ENCODE data around the gene TSPAN11.

Gene TSPAN11

DNA sequence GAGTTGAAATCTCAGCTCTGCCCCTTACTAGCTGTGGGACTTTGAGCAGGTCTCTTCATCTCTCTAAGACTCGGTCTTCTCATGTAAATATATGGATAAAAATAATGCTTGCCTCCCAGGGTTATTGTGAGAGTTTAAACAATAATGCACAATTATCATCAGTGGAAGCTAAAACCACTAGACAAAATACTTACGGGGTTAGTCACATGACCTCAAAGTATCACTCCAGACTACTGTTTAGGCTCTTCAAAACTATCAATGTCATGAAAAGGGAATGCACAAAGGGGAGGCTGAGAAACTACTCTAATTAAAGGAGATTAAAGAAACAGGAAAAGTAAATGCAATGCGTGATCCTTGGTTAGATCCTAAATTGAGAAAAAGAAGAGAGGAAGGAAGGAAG is 24.5 kb upstream of the TSPAN11 start:
- FAIRE-seq (no peak), DNase-seq (ENCODE audit: insufficient read length, low spot score) (no peak)
- TF ChIP-seq POLR2A (IDR thresholded peaks at IDR 0.05; ENCODE audit: low read depth, low read length) = no peak

DNA sequence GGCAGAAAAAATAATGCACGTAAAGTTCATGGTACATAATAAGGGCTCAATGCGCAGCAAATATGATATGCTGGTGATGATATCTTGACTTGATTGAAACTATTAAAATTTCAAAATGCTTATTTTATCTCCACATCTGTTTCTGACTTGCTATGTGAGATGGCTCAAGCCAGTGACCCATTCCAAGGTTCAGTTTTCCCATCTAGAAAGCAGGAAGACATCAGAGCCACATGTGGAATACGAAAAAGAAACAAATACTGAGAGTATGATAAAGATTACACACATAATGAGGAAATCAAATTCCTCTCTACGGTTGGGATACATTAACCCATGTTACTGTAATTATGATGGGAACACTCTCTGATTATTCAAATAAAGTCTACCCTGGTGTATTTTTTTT is 24.0 kb upstream of the TSPAN11 start:
- no peak for TF ChIP-seq POLR2A (IDR thresholded peaks at IDR 0.05; ENCODE audit: low read depth, low read length)
- FAIRE-seq = no peak
- DNase-seq (ENCODE audit: insufficient read length, low spot score) = no peak

DNA sequence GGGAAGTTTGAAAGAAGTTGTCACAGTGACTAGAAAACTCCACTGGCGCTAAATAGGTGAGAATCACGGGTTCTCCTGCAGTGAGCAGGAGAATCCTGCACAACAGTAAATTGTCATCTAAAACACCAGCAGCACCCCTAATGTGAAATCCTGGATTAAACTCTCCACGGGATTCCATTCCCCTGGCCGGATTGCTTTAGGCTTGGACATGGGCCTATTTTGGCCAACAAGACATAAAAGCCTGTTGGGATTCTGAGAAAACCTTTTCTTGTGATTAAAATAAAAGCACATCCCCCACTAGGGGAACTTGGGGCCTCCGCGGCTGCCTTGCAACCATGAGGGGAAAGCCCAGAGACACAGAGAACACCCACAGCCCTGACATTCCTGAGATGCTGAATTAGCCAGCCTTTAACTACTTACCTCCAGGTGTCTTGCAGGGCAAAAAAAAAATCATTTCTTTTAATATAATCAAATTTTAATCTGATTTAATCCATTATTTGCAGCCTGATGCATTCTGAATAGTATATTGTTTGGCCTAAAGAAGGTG is 21.0 kb upstream of the TSPAN11 start:
- TF ChIP-seq POLR2A (IDR thresholded peaks at IDR 0.05; ENCODE audit: low read depth, low read length) = no peak
- DNase-seq (ENCODE audit: insufficient read length, low spot score) (no peak), FAIRE-seq (no peak)

DNA sequence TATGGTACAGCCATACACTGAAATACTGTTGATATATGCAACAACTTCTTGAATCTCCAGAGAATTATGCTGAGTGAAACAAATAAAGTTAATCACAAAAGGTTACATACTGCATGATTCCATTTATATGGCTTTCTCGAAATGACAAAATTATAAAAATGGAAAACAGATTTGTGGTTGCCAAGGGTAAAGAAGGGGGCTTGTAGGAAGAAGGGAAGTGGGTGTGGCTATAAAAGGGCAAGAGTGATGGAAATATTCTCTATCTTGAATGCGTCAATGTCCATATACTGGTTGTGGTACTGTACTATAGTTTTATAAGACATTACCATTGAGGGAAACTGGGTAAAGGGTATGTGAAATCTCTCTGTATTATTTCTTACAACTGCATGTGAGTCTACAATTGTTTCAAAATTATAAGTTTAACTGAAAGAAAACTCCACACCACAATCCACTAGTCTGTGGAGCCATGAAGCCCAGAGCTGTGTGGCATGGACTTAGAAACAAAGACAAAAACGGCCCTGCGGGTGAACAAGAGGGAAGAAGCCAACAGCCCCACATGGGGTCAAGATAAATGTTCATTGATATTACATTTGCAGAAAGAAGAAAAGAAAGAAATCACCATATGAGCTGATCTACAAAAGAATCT is 18.3 kb upstream of the TSPAN11 start:
- FAIRE-seq (no peak), DNase-seq (ENCODE audit: insufficient read length, low spot score) (no peak)
- no peak for TF ChIP-seq POLR2A (IDR thresholded peaks at IDR 0.05; ENCODE audit: low read depth, low read length)

DNA sequence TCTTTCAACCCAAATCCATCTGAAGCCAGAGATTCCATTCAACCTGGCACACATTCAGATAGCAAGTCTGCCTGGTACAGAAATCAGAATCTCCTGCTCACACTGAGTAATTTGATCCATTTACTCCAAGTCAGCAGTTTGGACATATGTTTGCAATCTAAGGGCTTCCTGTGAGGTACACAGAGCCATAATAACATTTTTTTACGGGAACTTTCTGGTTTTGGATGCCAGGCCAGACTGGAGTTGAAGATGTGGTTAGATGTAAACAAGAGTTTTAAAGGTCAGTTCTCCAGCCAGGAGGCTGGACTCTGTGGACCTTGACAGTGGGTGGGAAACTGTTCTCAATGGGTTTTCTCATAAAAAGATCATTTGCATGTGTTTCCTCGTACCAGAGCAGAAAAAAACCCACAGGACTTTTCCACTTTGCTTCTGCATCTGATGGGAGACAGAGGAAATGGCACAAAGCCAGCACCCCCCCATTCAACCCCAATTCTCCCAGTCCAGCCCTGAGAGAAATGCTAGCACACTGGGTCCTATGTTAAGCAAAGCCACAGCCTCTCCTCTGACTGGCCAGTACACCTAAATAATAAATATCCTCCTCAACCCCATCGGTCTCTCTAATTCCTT is 17.7 kb upstream of the TSPAN11 start:
- TF ChIP-seq POLR2A (IDR thresholded peaks at IDR 0.05; ENCODE audit: low read depth, low read length) = no peak
- DNase-seq (ENCODE audit: insufficient read length, low spot score) (no peak), FAIRE-seq (no peak)

DNA sequence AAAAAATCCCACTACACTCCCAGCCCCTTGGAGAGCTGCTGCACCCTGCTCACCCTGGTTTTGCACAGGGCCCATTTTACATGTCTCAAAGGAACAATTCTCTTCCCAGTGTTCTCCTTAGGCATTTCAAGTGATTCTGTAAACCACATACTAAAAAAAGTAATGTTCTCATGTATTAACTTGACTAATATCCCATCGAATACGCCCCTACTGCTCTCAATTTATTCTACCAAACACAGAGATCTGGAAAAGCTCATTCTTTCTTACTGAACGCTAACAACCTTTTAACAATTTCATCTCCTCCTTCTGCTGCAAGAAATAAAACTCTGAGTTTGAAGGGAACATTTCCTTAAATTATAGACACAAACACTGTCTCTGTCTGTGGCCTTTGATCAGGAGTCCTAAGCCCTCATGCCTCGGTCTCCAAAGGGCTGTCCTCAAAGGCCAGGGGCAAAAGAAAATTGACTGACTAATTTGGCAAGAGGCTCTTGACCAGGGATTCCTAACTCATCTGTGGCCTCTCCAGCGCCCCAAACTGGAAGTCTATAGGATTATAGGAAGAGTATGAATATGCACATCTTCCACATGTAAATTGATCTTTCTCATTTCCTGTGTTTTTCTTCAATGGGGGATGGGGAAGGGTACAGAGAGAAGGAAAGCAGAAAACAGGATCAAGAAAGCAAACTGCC is 17.1 kb upstream of the TSPAN11 start:
- TF ChIP-seq POLR2A (IDR thresholded peaks at IDR 0.05; ENCODE audit: low read depth, low read length) = no peak
- FAIRE-seq = no peak
- DNase-seq (ENCODE audit: insufficient read length, low spot score) = no peak

DNA sequence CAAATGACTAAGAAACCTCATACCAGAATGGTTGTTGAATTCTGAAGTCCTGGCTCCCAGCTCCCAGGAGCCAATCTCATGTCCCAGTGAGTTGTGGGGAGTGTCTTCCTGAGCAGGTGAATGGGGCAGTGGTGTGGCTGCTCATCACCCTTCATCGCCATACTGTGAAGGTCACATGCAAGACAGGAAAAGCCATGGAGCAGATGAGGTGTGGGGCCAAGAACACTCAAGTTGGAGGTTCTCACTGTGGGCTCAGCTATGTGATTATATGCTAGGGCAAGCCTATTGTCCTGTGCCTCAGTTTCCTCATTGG is 16.6 kb upstream of the TSPAN11 start:
- DNase-seq (ENCODE audit: insufficient read length, low spot score) = no peak
- TF ChIP-seq POLR2A (IDR thresholded peaks at IDR 0.05; ENCODE audit: low read depth, low read length) = no peak
- no peak for FAIRE-seq

DNA sequence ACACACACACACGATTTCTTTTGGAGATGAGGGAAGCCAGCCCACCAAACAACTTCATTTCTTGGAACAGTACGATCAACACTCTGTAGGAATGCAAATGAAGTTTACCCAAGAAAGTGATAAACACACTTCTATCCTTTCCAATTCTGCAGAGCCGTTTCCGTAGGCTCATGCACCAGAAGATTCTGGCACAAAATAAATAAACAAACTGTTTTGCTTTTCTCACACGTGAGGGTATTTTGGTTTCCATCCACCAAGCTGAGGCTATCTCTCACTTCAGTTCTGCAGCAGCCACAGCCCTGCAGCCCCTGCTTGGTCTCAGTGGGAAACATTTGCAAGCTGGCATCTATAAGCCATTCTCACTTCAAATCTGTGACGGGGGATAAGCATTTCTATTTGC is 15.3 kb upstream of the TSPAN11 start:
- DNase-seq (ENCODE audit: insufficient read length, low spot score) (no peak), FAIRE-seq (no peak)
- no peak for TF ChIP-seq POLR2A (IDR thresholded peaks at IDR 0.05; ENCODE audit: low read depth, low read length)

DNA sequence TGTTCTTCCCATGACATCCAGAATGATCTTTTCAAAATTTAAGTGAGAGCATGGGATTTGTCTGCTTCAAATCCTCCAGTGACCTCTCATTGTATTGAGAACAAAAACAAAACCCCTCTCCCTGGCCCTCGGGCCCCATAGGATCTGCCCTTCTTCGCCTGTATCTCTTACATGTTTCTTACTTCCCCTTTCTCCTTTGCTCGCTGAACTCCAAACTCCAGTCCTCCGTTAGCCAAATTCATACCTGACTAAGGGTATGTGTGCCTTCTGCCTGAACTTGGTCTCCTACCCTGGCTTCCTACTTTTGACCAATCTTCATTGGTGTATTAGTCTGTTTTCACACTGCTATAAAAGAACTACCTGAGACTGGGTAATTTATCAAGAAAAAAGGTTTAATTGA is 13.2 kb upstream of the TSPAN11 start:
- DNase-seq (ENCODE audit: insufficient read length, low spot score) = no peak
- no peak for FAIRE-seq
- no peak for TF ChIP-seq POLR2A (IDR thresholded peaks at IDR 0.05; ENCODE audit: low read depth, low read length)

DNA sequence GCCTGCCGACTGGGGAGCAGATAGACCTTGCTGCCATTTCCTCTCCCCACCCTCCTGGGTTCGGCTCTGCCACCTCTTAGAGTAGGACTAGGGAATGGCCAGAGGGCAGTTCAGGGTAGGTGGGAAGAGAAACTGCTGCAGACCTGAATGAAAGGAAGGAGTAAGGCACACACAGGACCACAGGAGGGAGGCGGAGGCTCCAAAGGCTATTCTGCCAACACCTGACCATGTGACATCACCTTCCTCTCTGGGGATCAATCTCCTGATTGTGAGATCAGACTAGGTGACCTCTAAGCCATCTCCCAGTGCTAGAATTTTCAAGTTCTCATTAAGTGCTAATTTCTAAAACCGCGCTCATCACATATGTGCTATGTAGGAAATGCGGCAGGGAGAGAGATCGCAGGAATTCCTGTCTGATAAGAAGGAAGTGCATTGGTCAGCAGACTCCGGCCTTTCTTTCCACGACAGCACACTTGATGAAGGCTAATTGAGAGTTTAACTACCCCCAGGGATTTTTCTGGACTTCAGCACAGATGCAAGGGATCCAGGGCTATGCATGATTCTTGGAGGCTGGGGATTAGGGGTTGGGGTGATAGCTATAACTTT is 11.5 kb upstream of the TSPAN11 start:
- no peak for TF ChIP-seq POLR2A (IDR thresholded peaks at IDR 0.05; ENCODE audit: low read depth, low read length)
- DNase-seq (ENCODE audit: insufficient read length, low spot score) = no peak
- FAIRE-seq = no peak

DNA sequence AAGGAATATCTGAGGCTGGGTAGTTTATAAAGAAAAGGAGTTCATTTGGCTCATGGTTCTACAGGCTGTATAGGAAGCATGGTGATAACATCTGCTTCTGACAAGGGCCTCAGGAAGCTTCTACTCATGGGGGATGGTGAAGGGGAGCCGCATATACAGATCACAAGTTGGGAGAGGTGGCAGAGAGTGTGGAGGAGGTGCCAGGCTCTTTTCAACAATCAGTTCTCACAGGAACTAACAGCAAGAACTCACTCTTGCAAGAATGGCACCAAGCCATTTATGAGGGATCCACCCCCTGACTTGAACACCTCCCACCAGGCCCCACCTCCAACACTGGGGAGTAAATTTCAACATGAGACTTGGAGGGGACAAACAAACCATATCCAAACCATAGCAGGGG is 3.5 kb upstream of the TSPAN11 start:
- FAIRE-seq (no peak), DNase-seq (ENCODE audit: insufficient read length, low spot score) (no peak)
- no peak for TF ChIP-seq POLR2A (IDR thresholded peaks at IDR 0.05; ENCODE audit: low read depth, low read length)

DNA sequence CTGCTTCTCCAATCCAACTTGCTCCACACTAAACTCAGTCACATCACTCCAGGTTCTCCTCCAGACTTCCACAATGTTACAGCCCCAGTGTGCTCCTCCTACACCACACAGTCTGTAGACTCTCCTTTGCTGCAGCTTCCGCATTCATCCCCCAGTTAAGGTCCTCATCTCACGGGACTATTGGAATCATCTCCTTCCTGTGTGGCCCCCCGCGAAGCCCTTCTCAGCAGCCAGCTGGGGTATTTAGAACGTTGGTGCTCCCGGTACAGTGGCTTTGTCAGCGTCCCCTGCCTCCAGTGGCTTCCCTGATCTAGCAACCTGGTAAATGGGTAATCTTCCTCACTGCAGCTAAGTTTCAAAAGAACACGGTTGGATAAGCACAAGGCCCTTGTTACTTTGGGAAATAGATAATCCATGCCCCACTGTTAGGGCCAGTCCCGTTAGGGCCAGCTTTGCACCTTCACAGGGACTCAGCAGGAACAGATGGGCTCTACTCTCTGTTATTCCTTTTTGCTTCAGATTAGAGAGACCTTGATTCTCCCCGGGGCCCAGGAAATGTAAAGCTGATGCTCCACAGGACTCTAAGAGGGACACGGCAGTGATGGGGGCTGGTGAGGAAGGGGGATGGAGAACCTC is 823 bp upstream of the TSPAN11 start:
- TF ChIP-seq POLR2A (IDR thresholded peaks at IDR 0.05; ENCODE audit: low read depth, low read length) = no peak
- FAIRE-seq (no peak), DNase-seq (ENCODE audit: insufficient read length, low spot score) (no peak)

DNA sequence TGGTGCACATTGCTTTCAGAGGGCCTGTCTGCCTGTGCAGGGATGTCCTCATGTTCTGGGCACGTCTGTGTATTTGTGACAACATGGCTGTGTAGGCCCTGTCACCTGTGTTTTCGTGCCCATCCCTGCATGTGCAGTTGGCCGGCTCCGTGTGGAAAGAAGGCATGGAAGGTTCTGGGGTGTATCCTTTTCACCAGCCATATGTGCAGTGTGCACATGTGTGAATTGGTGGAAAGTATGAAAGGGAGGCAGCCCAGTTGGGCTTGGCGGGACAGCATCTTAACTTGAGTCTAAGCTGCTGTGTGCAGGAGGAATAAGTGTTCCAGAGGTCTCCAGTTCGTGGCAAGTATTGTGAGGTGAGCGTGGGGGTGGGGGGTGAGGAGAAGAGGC is 669 bp downstream of the TSPAN11 start:
- FAIRE-seq = no peak
- TF ChIP-seq POLR2A (IDR thresholded peaks at IDR 0.05; ENCODE audit: low read depth, low read length) = no peak

More for the DNA sequence above, 669 bp downstream of the TSPAN11 start:
- DNase-seq (ENCODE audit: insufficient read length, low spot score) = no peak
